ENCODE data around the gene RMND5B.
A peak's percentile ranks its signal among the peaks of the same experiment; 100 is the strongest.

RMND5B gene

GRCh38 chr5:178136990-178137389, 6.2 kb downstream of the RMND5B start:
- no peak for DNase-seq

GRCh38 chr5:178137991-178138390, 7.2 kb downstream of the RMND5B start:
- no peak for DNase-seq

- no peak for DNase-seq
Measured at GRCh38 chr5:178141550-178141949, 10.7 kb downstream of the RMND5B start.

GRCh38 chr5:178142642-178143041, 11.8 kb downstream of the RMND5B start:
- DNase-seq, result no peak

- no peak for DNase-seq
Measured at GRCh38 chr5:178143246-178143645, 12.4 kb downstream of the RMND5B start.

- no peak for DNase-seq
Measured at GRCh38 chr5:178143901-178144300, 13.1 kb downstream of the RMND5B start.

- peak; percentile 64 for DNase-seq
Measured at GRCh38 chr5:178145965-178146820, 15.4 kb downstream of the RMND5B start.

- no peak for DNase-seq
Measured at GRCh38 chr5:178147406-178147805, 16.6 kb downstream of the RMND5B start.

- peak; percentile 20 for DNase-seq
Measured at GRCh38 chr5:178149199-178149932, 18.6 kb downstream of the RMND5B start.

GRCh38 chr5:178150977-178151734, 20.3 kb downstream of the RMND5B start:
- no peak for DNase-seq

GRCh38 chr5:178152491-178153444, 22.0 kb downstream of the RMND5B start:
- no peak for DNase-seq

- peak; percentile 99 for DNase-seq
Measured at GRCh38 chr5:178153530-178154340, 22.9 kb downstream of the RMND5B start, which contains the start of gene NHP2. TSS of gene NHP2 (minus strand) at chr5:178153885. CDS start at chr5:178153817, 68 bp downstream.

- DNase-seq, result no peak
Measured at GRCh38 chr5:178155065-178155464, 24.3 kb downstream of the RMND5B start.

GRCh38 chr5:178160176-178160575, 29.4 kb downstream of the RMND5B start:
- no peak for DNase-seq

- DNase-seq, result no peak
Measured at GRCh38 chr5:178162481-178162880, 31.7 kb downstream of the RMND5B start.

GRCh38 chr5:178163772-178164735, 33.2 kb downstream of the RMND5B start:
- DNase-seq, result peak; percentile 90

GRCh38 chr5:178165581-178165980, 34.8 kb downstream of the RMND5B start:
- no peak for DNase-seq

- no peak for DNase-seq
Measured at GRCh38 chr5:178170455-178170854, 39.6 kb downstream of the RMND5B start.

- no peak for DNase-seq
Measured at GRCh38 chr5:178174456-178174855, 43.6 kb downstream of the RMND5B start.

GRCh38 chr5:178176791-178177190, 46.0 kb downstream of the RMND5B start:
- no peak for DNase-seq
